Fibroblast of the aortic adventitia (primary cell): ENCODE data around the gene ADAT1. TPM values are rescaled to one million over a fixed set of nuclear protein-coding genes. Genes with fewer than 3 reads are reported as not detected.

Experiments used
- DNase-seq: peaks from one replicate; pipeline ENCODE4 v3.0.0-alpha.2; 2010; ENCODE audit warnings: low read depth
- H3K4me3 ChIP-seq: 2 replicates; pipeline ENCODE4 v1.5.1; 2011; ENCODE audit warnings: low read depth, mild to moderate bottlenecking, control low read depth, low read length, moderate library complexity
- CTCF ChIP-seq: IDR thresholded peaks from 2 replicates; pipeline ENCODE4 v1.5.1; 2011; ENCODE audit warnings: mild to moderate bottlenecking, low read length, control low read depth, inconsistent platforms; ENCODE audit not compliant: insufficient read depth
- total RNA-seq: library from RNA; depleted of rRNA; stranded (reverse); fragments of >200 nt; gene quantifications from 2 replicates; pipeline ENCODE4 v1.2.3, GENCODE V29; 2012; ENCODE audit warnings: low replicate concordance

ADAT1 gene
- total RNA-seq, 1 donor: 65.1 TPM

DNA sequence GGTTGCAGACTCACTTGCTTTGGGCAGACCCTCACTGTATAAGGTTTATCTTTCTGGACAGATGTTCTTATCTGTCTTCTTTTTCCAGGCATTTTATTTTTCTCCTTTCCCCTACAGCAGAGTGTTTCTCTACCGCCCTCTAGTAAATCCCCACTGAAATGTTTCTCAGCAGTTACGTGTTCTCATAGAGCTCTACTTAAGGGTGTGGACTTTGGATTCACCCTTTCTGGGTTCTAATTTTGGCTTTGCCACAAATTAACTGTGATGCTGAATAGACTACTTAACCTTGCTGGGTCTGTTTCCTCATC lies 2.0 kb downstream of the ADAT1 start:
- peak; percentile 64 for DNase-seq
- H3K4me3 ChIP-seq: no peak overlapping the region
- peak; percentile 76 for TF ChIP-seq CTCF

GRCh38 chr16:75620326-75621169 lies 2.5 kb downstream of the ADAT1 start:
- no peak for DNase-seq
- no peak for TF ChIP-seq CTCF
- no peak overlapping the region for H3K4me3 ChIP-seq

- TF ChIP-seq CTCF: no peak
- no peak for DNase-seq
- H3K4me3 ChIP-seq: no peak overlapping the region
Observed at GRCh38 chr16:75618780-75619179, 4.3 kb downstream of the ADAT1 start.

DNA sequence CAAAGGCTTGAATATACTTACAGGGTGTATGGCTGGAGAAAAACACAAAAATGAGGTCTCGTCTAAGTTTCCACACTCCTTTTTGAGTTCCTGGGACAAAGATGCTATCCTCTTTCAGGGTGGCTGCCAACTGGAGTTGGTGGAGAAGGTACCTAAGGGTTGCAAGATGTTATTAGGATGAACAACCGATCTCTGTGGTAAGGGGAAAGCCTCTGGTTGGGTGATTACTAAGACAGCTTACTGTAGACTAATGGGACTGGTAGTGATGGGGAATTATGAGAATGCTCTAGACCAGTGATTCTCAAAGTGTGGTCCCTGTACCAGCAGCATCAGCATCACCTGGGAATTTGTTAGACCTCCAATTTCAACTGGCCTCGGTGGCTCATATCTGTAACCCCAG lies 6.0 kb downstream of the ADAT1 start:
- DNase-seq: no peak
- no peak for TF ChIP-seq CTCF
- H3K4me3 ChIP-seq: no peak overlapping the region

- no peak overlapping the region for H3K4me3 ChIP-seq
- no peak for DNase-seq
- no peak for TF ChIP-seq CTCF
Observed at GRCh38 chr16:75616521-75617010, 6.5 kb downstream of the ADAT1 start.

GRCh38 chr16:75615619-75616018 lies 7.5 kb downstream of the ADAT1 start:
- no peak overlapping the region for H3K4me3 ChIP-seq
- TF ChIP-seq CTCF: no peak
- no peak for DNase-seq
